Upper lobe of left lung (tissue), 4 donors: ENCODE data around the gene PIK3C2G.

Experiments
- EP300 ChIP-seq, 4 donors: sonication (generic); formaldehyde crosslinking; IDR thresholded peaks; one replicate each; pipeline ENCODE4 v1.5.1; 2017; ENCODE audit warnings: antibody characterized with exemption in 4 of 4, control low read depth in 2 of 4
- POLR2A ChIP-seq, 4 donors: fragments of 450-650 bp; IDR thresholded peaks; one replicate each; pipeline ENCODE4 v1.5.1; 2016 to 2017; ENCODE audit warnings: antibody characterized with exemption in 4 of 4, mild to moderate bottlenecking in 2 of 4
- POLR2AphosphoS5 ChIP-seq, 2 donors: sonication (generic); formaldehyde crosslinking; IDR thresholded peaks; one replicate each; pipeline ENCODE4 v1.5.1; 2017; ENCODE audit warnings: antibody characterized with exemption in 2 of 2
- TF ChIP-seq, protein P1 (sequence below), 6 experiments: fragments of 450-650 bp in 4 of 6; fragments of 200-600 bp in 2 of 6; sonication (generic) in 2 of 6; IDR thresholded peaks; one replicate each; pipeline ENCODE4 v1.5.1; 2016 to 2019; ENCODE audit warnings: antibody characterized with exemption in 6 of 6

DNA sequence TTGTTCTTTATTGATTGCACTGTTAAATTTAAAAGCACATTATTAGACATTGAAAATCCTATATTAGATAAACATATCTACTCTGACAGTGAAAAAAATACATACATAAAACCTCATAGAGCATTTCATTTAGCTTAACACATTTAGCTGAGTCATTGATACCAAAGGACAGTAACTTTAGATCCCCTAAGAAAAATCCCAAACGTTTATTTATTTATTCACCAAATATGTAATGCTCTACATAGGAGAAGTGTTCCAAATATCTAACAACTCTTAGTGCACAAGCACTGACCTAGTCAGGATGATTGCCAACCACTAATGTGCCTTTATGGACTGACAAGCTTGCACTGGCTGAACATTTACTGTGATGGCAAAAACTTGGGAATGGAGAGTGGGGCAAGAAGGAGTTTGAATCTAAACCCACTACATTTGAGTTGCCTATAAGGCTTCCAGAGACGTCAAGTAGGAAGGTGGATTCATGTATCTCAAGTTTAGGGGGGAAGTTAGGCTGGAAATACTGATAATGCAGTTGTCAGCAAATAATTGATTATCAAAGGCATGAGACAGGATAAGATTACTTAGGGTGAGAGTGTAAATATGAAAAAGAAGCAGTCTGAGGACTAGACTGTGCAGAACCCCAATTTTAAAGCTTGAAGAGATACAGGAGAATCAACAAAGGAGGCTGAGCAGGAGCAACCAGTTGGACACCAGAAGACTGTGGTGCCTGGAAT lies 320.1 kb downstream of the PIK3C2G start:
- no peak for TF ChIP-seq EP300 (IDR thresholded peaks at IDR 0.05)
- TF ChIP-seq, protein P1, sequence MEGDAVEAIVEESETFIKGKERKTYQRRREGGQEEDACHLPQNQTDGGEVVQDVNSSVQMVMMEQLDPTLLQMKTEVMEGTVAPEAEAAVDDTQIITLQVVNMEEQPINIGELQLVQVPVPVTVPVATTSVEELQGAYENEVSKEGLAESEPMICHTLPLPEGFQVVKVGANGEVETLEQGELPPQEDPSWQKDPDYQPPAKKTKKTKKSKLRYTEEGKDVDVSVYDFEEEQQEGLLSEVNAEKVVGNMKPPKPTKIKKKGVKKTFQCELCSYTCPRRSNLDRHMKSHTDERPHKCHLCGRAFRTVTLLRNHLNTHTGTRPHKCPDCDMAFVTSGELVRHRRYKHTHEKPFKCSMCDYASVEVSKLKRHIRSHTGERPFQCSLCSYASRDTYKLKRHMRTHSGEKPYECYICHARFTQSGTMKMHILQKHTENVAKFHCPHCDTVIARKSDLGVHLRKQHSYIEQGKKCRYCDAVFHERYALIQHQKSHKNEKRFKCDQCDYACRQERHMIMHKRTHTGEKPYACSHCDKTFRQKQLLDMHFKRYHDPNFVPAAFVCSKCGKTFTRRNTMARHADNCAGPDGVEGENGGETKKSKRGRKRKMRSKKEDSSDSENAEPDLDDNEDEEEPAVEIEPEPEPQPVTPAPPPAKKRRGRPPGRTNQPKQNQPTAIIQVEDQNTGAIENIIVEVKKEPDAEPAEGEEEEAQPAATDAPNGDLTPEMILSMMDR (IDR thresholded peaks at IDR 0.05) = no peak
- TF ChIP-seq POLR2A (IDR thresholded peaks at IDR 0.05) = no peak
- no peak for TF ChIP-seq POLR2AphosphoS5 (IDR thresholded peaks at IDR 0.05)
